GM13976 (cell line): Measurements from ENCODE around the gene VWA3B.
"Not testable (repeated sequence)": the region's sequence is repeated elsewhere in the genome, so short reads cannot be mapped to it uniquely, and the experiment has no call there.

Source experiments
- DNase-seq: peaks from one replicate; pipeline ENCODE4 v3.0.0; 2012; ENCODE audit warnings: low spot score
- CTCF ChIP-seq: IDR thresholded peaks from 2 replicates; pipeline ENCODE4 v1.5.1; 2012; ENCODE audit warnings: borderline replicate concordance, mild to moderate bottlenecking; ENCODE audit not compliant: insufficient read depth; ENCODE audit errors: extremely low read depth, missing control alignments, control extremely low read depth
- in situ Hi-C: fragments of 300-500 bp; cut with MboI; formaldehyde crosslinking; loops from one replicate; pipeline ENCODE4 v1.12.0; 2022; ENCODE audit warnings: low sequenced_read_pairs, mixed read lengths, inconsistent platforms; ENCODE audit not compliant: unreplicated experiment

The VWA3B gene

GRCh38 chr2:98099939-98100743 is 13.2 kb downstream of the VWA3B start:
- no peak for DNase-seq
- TF ChIP-seq CTCF = no peak
- in situ Hi-C loops = no loop called here

- DNase-seq, in situ Hi-C loops: not testable (repeated sequence)
These were observed 15.3 kb downstream of the VWA3B start for GRCh38 chr2:98102315-98102714.

- TF ChIP-seq CTCF = no peak
- no peak for DNase-seq
- in situ Hi-C loops = no loop called here
These were observed 15.9 kb downstream of the VWA3B start for GRCh38 chr2:98102878-98103277.

GRCh38 chr2:98108110-98108509 is 21.1 kb downstream of the VWA3B start:
- in situ Hi-C loops = no loop called here
- TF ChIP-seq CTCF = no peak
- no peak for DNase-seq

GRCh38 chr2:98110741-98111140 is 23.8 kb downstream of the VWA3B start:
- TF ChIP-seq CTCF = no peak
- no peak for DNase-seq
- in situ Hi-C loops = no loop called here

- in situ Hi-C loops = no loop called here
- no peak for DNase-seq
- TF ChIP-seq CTCF = no peak
These were observed 27.8 kb downstream of the VWA3B start for GRCh38 chr2:98114643-98115330.

- no peak for DNase-seq
- in situ Hi-C loops = no loop called here
These were observed 31.2 kb downstream of the VWA3B start for GRCh38 chr2:98118161-98118560.

More at GRCh38 chr2:98118161-98118560, 31.2 kb downstream of the VWA3B start:
- no peak for TF ChIP-seq CTCF
